Measurements from ENCODE around the gene PEAK1.
"Not testable (repeated sequence)": the region's sequence is repeated elsewhere in the genome, so short reads cannot be mapped to it uniquely, and the experiment has no call there.

PEAK1 gene

GRCh38 chr15:77171221-77171967 lies 248.5 kb downstream of the PEAK1 start:
- DNase-seq (ENCODE audit: low read depth) = no peak

DNA sequence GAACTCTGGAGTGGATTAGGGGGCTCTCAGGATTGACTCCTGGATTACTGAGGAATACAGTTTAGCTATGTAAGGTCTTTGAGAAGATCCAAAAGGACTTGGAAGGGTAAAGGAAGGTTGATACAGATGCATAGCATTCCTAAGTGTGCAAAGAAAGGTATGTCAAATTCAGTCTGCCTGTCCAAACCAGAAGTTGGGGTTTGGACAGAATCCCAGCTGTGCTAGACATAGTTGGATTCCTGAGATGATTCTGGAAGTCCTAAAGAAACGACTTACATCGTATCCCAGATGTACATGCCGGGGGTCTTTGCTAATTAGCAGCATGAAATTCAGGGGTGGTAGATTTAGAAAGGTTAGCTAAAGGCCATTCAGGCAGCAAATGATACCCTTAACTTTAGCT lies 251.3 kb downstream of the PEAK1 start:
- DNase-seq (ENCODE audit: low read depth) = no peak

DNA sequence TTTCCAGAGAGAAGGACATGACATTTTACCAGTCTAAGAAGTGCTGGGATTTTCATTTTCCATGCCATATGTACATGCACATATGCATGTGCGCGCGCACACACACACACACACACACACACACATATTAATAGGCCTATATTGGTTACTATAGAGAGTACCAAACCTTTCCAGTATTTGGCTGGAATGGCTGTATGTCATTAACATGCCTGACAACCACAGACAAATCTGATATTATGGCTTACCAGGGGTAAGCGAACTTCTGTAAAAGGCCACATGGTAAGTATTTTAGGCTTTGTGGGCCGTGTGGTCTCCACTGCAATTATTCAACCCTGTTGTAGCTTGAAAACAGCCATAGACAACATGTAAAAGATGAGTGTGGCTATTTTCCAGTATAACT lies 251.8 kb downstream of the PEAK1 start:
- DNase-seq (ENCODE audit: low read depth) = no peak

DNA sequence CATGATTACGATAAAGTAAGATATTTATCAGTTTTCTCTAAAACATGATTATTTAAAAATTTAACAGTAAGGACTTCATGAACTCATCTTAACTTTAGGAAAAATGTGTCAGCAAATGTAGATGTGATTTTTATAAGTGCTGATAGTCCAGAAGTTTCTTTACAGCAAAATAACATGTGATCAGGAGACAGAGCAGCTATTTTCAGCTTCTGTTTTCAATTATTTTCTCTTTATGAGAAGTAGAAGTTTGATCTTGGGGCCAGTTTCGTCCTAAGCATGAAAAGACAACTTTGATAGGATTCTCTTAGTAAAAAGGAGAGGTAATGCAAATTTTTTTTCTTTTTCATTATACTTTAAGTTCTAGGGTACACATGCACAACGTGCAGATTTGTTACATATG lies 252.5 kb downstream of the PEAK1 start:
- no peak for DNase-seq (ENCODE audit: low read depth)

DNA sequence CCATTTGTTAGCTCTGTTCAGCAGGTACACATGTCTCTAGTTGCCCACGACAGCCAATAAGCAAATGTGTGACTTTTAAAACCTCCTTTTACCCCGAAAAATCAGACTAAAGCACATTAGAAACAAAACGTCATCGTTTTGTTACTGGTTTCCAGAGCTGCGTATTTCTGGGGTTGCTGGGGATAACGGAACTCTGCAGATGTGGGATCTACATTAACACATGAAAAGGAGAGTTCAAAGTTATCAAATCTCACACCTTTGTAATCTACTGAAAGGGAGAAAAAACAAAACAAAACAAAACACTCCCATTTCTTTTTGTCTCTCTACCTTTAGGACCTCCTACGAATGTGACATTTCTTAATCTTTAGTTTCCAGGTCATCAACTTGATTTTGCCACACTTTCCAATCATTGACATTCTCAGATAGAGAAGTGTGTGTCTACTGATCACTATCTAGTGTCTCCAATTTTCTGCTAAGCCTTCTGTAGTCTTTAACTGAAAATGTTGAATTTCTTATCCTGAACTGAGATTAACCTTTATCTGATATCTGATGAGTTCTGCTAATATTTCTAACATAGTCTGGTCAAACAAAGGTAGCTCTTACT lies 256.0 kb downstream of the PEAK1 start:
- DNase-seq (ENCODE audit: low read depth) = no peak

GRCh38 chr15:77162872-77163633 lies 256.9 kb downstream of the PEAK1 start:
- no peak for DNase-seq (ENCODE audit: low read depth)

GRCh38 chr15:77160562-77161478 lies 259.1 kb downstream of the PEAK1 start:
- DNase-seq (ENCODE audit: low read depth) = no peak

DNA sequence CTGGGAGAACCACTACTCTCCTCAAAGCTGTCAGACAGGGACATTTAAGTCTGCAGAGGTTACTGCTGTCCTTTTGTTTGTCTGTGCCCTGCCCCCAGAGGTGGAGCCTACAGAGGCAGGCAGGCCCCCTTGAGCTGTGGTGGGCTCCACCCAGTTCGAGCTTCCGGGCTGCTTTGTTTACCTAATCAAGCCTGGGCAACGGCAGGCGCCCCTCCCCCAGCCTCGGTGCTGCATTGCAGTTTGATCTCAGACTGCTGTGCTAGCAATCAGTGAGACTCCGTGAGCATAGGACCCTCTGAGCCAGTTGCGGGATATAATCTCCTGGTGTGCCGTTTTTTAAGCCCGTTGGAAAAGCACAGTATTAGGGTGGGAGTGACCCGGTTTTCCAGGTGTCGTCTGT lies 263.9 kb downstream of the PEAK1 start:
- not testable (repeated sequence) for DNase-seq (ENCODE audit: low read depth)

GRCh38 chr15:77148191-77148590 lies 271.7 kb downstream of the PEAK1 start:
- DNase-seq (ENCODE audit: low read depth) = no peak

GRCh38 chr15:77145370-77145769 lies 274.5 kb downstream of the PEAK1 start:
- DNase-seq (ENCODE audit: low read depth) = no peak

DNA sequence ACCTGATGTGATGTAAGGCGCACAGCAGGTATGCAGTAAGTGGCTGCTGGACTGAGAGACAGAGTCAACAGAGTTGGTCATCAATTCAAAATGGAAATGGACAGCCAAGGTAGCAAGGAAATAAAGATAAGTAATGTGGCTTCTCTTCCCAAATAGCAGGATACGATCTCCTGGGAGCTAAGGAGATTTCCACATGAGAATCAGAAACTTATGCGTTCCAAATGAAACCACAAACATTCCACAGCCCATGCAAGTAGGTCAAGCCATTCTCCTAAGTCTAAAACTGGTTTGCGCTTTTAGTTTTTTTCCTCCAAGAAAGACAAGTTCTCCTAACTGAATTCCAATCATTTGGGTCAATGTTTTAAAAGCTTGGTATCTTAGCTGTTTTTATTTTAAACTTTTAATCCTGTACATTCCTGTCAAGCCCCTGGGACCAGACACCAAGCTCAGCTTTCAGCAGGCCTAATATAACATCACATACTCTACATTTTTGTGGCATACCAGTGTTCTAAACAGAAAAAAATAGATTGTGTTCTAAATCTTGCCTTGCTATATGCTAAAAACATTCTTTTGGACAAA lies 275.3 kb downstream of the PEAK1 start:
- DNase-seq (ENCODE audit: low read depth) = no peak

- DNase-seq (ENCODE audit: low read depth) = no peak
Measured at GRCh38 chr15:77144026-77144425, 275.9 kb downstream of the PEAK1 start.

DNA sequence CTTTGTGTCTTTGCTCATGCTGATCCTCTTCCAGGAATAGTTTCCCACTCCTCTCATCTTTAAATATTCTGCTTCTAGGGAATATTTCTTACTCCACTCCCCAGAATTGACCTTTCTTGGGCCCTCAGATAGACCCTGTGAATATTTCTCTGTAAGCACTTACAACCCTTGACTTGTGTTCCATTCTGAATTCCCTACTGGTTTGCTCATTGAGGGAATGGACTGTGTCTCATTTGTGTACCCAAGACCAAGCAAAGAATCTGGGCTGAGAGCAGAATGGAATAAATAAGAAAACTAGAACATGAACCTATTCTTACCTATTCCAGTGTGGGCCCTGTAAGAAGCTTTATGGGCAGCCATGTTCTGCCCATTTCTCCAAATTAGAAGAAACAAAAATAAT lies 276.3 kb downstream of the PEAK1 start:
- no peak for DNase-seq (ENCODE audit: low read depth)

DNA sequence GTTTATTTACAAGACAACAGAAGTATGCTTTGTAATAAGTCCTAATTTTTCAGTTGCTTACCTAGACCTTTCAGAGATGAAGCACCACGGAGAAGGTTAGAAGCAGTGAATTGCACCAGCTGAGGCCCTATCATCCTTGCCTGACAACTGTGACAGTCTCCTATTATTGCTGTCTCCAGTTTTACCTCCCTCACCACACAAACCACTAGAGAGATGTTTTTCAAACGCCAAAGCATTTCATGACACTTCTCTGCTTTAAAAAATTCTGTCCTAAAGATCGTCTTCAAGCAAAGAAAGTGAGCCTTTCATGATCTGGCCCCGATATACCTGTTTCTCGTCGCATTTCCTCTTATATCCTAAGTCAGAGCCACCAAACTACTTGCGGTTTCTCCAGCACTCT lies 276.7 kb downstream of the PEAK1 start:
- DNase-seq (ENCODE audit: low read depth) = no peak

- no peak for DNase-seq (ENCODE audit: low read depth)
Measured at GRCh38 chr15:77140220-77140619, 279.7 kb downstream of the PEAK1 start.

DNA sequence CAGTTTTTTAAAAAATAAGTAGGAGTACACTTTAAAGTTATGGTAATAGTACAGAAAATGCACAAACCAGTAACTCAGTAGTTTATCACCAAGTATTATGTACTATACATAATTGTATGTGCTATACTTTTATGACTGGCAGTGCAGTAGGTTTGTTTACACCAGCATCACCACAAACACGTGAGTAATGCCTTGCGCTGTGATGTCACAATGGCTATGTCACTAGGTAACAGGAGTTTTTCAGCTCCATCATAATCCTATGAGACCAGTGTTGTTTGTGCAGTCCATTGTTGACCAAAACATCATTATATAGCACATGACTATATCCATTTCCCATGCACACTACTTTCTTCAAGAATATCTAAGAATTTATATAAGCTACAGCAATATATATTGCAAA lies 280.6 kb downstream of the PEAK1 start:
- DNase-seq (ENCODE audit: low read depth) = no peak

DNA sequence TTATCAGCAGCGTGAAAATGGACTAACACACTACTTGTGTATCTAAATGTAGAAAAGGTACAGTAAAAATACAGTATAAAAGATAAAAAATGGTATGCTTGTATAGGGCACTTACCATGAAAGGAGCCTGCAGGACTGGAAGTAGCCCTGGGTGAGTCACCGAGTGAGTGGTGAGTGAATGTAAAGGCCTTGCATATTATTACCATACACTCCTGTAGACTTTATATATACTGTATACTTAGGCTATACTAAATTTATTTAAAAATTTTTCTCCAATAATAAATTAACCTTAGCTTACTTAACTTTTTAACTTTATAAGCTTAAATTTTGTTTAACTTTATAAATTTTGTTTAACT lies 281.8 kb downstream of the PEAK1 start:
- no peak for DNase-seq (ENCODE audit: low read depth)

DNA sequence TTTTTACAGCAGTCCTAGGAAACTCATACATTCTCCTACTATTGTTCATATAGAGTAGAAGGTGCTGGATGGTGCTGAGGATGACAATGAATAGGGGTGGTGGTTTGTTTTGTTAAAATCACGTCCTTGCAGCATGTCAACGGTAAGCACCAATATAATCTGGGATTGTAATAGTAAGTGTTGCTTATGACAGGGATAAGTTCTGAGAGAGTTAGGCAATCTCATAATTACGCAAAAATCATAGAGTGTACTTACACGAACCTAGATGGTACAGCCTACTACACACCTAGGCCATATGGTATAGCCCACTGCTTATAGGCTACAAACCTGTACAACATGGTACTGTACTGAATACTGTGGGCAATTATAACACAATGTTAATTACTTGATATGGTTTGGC lies 284.7 kb downstream of the PEAK1 start:
- no peak for DNase-seq (ENCODE audit: low read depth)

GRCh38 chr15:77130315-77130930 lies 289.5 kb downstream of the PEAK1 start:
- DNase-seq (ENCODE audit: low read depth) = no peak

DNA sequence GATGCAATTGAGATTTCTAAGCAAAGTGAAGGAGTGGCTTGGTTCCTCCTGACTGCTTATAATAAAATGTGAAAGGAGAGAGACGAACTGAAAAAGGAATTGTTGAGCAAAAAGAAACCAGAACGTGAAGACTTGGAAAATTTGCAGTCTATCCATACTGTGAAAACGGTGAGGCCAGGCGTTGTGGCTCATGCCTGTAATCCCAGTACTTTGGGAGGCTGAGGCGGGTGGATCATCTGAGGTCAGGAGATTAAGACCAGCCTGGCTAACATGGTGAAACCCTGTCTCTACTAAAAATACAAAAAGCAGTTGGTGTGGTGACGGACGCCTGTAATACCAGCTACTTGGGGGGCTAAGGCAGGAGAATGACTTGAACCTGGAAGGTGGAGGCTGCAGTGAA lies 292.3 kb downstream of the PEAK1 start:
- no peak for DNase-seq (ENCODE audit: low read depth)

- no peak for DNase-seq (ENCODE audit: low read depth)
Measured at GRCh38 chr15:77126529-77127326, 293.2 kb downstream of the PEAK1 start.

Data from activated T-helper 9 cell treated with anti-CD3 and anti-CD28 coated beads, Interleukin-2, amount 50 U/mL, for 16 hours (primary cell).